Aorta (tissue), 5 donors: Measurements from ENCODE around the gene P2RY6. TPM values are rescaled to one million over a fixed set of nuclear protein-coding genes. Genes with fewer than 3 reads are reported as not detected.

Experiments used
- ATAC-seq: fragments of 200-7000 bp; cut with Tn5 transposase; one replicate; pipeline ENCODE4 v1.9.1; 2022; ENCODE audit warnings: moderate library complexity; ENCODE audit not compliant: low FRiP score
- DNase-seq, 2 donors: peaks; one replicate each; pipeline ENCODE4 v3.0.0-alpha.2; 2020
- H3K27ac ChIP-seq, 2 donors: one replicate each; pipeline ENCODE4 v1.5.1; 2013; ENCODE audit warnings: low read length in 2 of 2, mild to moderate bottlenecking in 2 of 2, moderate library complexity in 2 of 2, control low read depth in 1 of 2, inconsistent platforms in 1 of 2, low read depth in 1 of 2
- H3K27me3 ChIP-seq, 2 donors: one replicate each; pipeline ENCODE4 v1.6.1; 2013; ENCODE audit warnings: control low read depth in 1 of 2, low read length in 1 of 2, mild to moderate bottlenecking in 1 of 2, moderate library complexity in 1 of 2; ENCODE audit not compliant: insufficient read depth in 2 of 2, control insufficient read depth in 1 of 2
- H3K36me3 ChIP-seq, 2 donors: one replicate each; pipeline ENCODE4 v1.6.1; 2013; ENCODE audit warnings: control low read depth in 1 of 2, low read length in 1 of 2, mild to moderate bottlenecking in 1 of 2; ENCODE audit not compliant: insufficient read depth in 2 of 2, control insufficient read depth in 1 of 2
- H3K4me1 ChIP-seq, 2 donors: one replicate each; pipeline ENCODE4 v1.6.1; 2013; ENCODE audit warnings: low read length in 2 of 2, control low read depth in 1 of 2, mild to moderate bottlenecking in 1 of 2, moderate library complexity in 1 of 2; ENCODE audit not compliant: insufficient read depth in 2 of 2, control insufficient read depth in 1 of 2
- H3K4me3 ChIP-seq, 2 donors: one replicate each; pipeline ENCODE4 v1.5.1; 2013; ENCODE audit warnings: low read length in 2 of 2, control low read depth in 1 of 2, mild to moderate bottlenecking in 1 of 2
- H3K9me3 ChIP-seq: one replicate; pipeline ENCODE4 v1.6.1; 2013; ENCODE audit warnings: mild to moderate bottlenecking, low read length; ENCODE audit not compliant: control insufficient read depth
- WGBS, 2 donors: extraction: QIAGEN DNeasy Blood & Tissue Kit; methylation state at CpG; one replicate each; pipeline ENCODE4 v1.1.7; 2013; 5-methylcytosine and 5-hydroxymethylcytosine counted together
- intact Hi-C, 2 donors: fragments of 100-400 bp; cut with DNase I; formaldehyde crosslinking; loops; one replicate each; pipeline versions ENCODE4 v1.14.2 to v1.15.0; 2022
- polyA plus RNA-seq, 2 donors: library from polyadenylated mRNA; stranded (reverse); fragments of 200-250 nt; gene quantifications; one replicate each; pipeline ENCODE4 v1.2.3, GENCODE V29; 2013
- total RNA-seq, 2 donors: library from RNA; stranded (reverse); fragmentation: NEBNext Ultra II Directional; extraction: Animal tissue kit (Norgen Biotek cat#: 25700); gene quantifications; one replicate each; pipeline ENCODE4 v1.2.1, GENCODE V29; 2021
- donor health status: healthy with polysubstance abuse.
- donor health status: Bipolar disorder and iron deficiency.
- donor health status: DM: no; HTN: no; CAD: no.
- donor health status: DM: no; HTN: no; CAD: no.
- donor health status: DM: yes; HTN: yes; CAD: no.

Gene P2RY6
- total and polyA plus RNA-seq, 4 donors, result 2.5 to 12.0 (median 5.2) TPM

- peaks cover 0 to 4% of the 10 kb centered on the region in 2 donors for H3K4me1 ChIP-seq
- WGBS, 2 donors, result 39 to 46% methylated on average over 5 of the region's 5 CpGs
- H3K36me3 ChIP-seq, result no peaks in the 10 kb centered on the region
- no peak overlapping the region for H3K4me3 ChIP-seq
- H3K9me3 ChIP-seq, result no peaks in the 10 kb centered on the region
- H3K27me3 ChIP-seq, result no peaks in the 10 kb centered on the region
- H3K27ac ChIP-seq, result peak overlapping the region in 1 of 2 donors; percentile 9
- DNase-seq (no peak), ATAC-seq (no peak)
- intact Hi-C loops, result no loop called here
Observed at GRCh38 chr11:73345481-73346160, 73.5 kb downstream of the P2RY6 start.

- no peaks in the 10 kb centered on the region for H3K36me3 ChIP-seq
- no peak for ATAC-seq
- DNase-seq, result no peak
- no peak overlapping the region for H3K27ac ChIP-seq
- H3K4me1 ChIP-seq, result peaks cover 0 to 4% of the 10 kb centered on the region in 2 donors
- no peak overlapping the region for H3K4me3 ChIP-seq
- no peaks in the 10 kb centered on the region for H3K27me3 ChIP-seq
- intact Hi-C loops, result no loop called here
- 51 to 52% methylated on average over 8 to 10 of the region's 10 CpGs for WGBS, 2 donors
- no peaks in the 10 kb centered on the region for H3K9me3 ChIP-seq
Observed at GRCh38 chr11:73346186-73346935, 74.2 kb downstream of the P2RY6 start.

- Histone ChIP-seq H3K9me3 (no peaks in the 10 kb centered on the region), H3K36me3 (no peaks in the 10 kb centered on the region), H3K4me1 (peaks cover 0 to 4% of the 10 kb centered on the region in 2 donors), H3K27me3 (no peaks in the 10 kb centered on the region), H3K4me3 (no peak overlapping the region), H3K27ac (no peak overlapping the region)
- ATAC-seq, result no peak
- intact Hi-C loops, result no loop called here
- no peak for DNase-seq
- WGBS, 2 donors, result 66 to 67% methylated on average over 12 of the region's 12 CpGs
Observed at GRCh38 chr11:73347067-73347466, 74.9 kb downstream of the P2RY6 start.

Other genes starting within 250 kb of the P2RY6 start
- gene FCHSD2, start 130.0 kb upstream of the P2RY6 start, total RNA-seq, result 100 to 1,000 TPM in 1 of 2 donors, 10 to 100 TPM in 1; 84.4 to 107 TPM
- 10 to 100 TPM; 34.4 to 39.9 TPM for gene FCHSD2, start 130.0 kb upstream of the P2RY6 start, polyA plus RNA-seq
- 1 to 10 TPM; 2.9 to 3.9 TPM for gene P2RY2, start 54.1 kb upstream of the P2RY6 start, total RNA-seq
- gene P2RY2, start 54.1 kb upstream of the P2RY6 start, polyA plus RNA-seq, result under 1 TPM; 0.50 to 0.54 TPM
- 100 to 1,000 TPM; 159 to 201 TPM for gene ARHGEF17, start 35.9 kb downstream of the P2RY6 start, total RNA-seq
- 100 to 1,000 TPM in 1 of 2 donors, 10 to 100 TPM in 1; 20.5 to 182 TPM for gene ARHGEF17, start 35.9 kb downstream of the P2RY6 start, polyA plus RNA-seq
- 10 to 100 TPM; 11.5 to 13.2 TPM for gene RELT, start 104.1 kb downstream of the P2RY6 start, total RNA-seq
- gene RELT, start 104.1 kb downstream of the P2RY6 start, polyA plus RNA-seq, result 1 to 10 TPM; 1.1 to 1.3 TPM